22Rv1 (cell line): ENCODE results near the gene PAX3.

ENCODE experiments used
- CTCF ChIP-seq: fragments of 450-650 bp; IDR thresholded peaks from 2 replicates; pipeline ENCODE4 v1.5.1; 2017; ENCODE audit warnings: mild to moderate bottlenecking
- ZFX ChIP-seq: fragments of 450-650 bp; IDR thresholded peaks from 2 replicates; pipeline ENCODE4 v1.6.1; 2017; ENCODE audit warnings: antibody characterized with exemption, borderline replicate concordance

GRCh38 chr2:222242532-222242931 lies 56.3 kb downstream of the PAX3 start:
- TF ChIP-seq CTCF = no peak
- no peak for TF ChIP-seq ZFX
